K562 (cell line): ENCODE results near the gene VANGL1.

ENCODE experiments used
- BHLHE40 ChIP-seq: IDR thresholded peaks from 2 replicates; pipeline ENCODE4 v1.6.1; 2011; ENCODE audit warnings: low read length, improper control_type of control experiment
- CBX8 ChIP-seq: fragments of 200-600 bp; sonication (generic); IDR thresholded peaks from 2 replicates; pipeline ENCODE4 v1.6.1; 2012; ENCODE audit warnings: borderline replicate concordance, mixed run types, low read depth, mild to moderate bottlenecking, moderate library complexity, mixed read lengths, low read length, control low read depth, inconsistent platforms; ENCODE audit not compliant: poor library complexity, severe bottlenecking; ENCODE audit errors: extremely low read depth
- CEBPZ ChIP-seq: fragments of 150-350 bp; IDR thresholded peaks from 2 replicates; pipeline ENCODE4 v1.6.1; 2014; ENCODE audit warnings: low read depth, mild to moderate bottlenecking, low read length, borderline replicate concordance
- ETV6 ChIP-seq, 3 experiments: fragments of 150-350 bp in 1 of 3; sonication (generic) in 1 of 3; formaldehyde crosslinking in 1 of 3; IDR thresholded peaks; 2 replicates each; pipeline versions ENCODE4 v1.6.1 to v1.8.0; 2014 to 2022; ENCODE audit warnings: borderline replicate concordance in 2 of 3, low read depth in 2 of 3, antibody characterized with exemption in 1 of 3, low read length in 1 of 3, mild to moderate bottlenecking in 1 of 3, missing genetic modification reagents in 1 of 3
- GATA2 ChIP-seq: sonication (generic); formaldehyde crosslinking; IDR thresholded peaks from 2 replicates; pipeline ENCODE4 v1.4.0; 2020; ENCODE audit warnings: mild to moderate bottlenecking, missing genetic modification reagents
- JUND ChIP-seq, 2 experiments: IDR thresholded peaks; 2 replicates in 1 of 2; 3 replicates in 1 of 2; pipeline ENCODE4 v1.6.1; 2011; ENCODE audit warnings: borderline replicate concordance in 2 of 2, low read depth in 2 of 2, low read length in 2 of 2, improper control_type of control experiment in 1 of 2, missing biosample characterization in 1 of 2, missing genetic modification characterization in 1 of 2, missing genetic modification reagents in 1 of 2
- NFE2L1 ChIP-seq: fragments of 450-650 bp; IDR thresholded peaks from 2 replicates; pipeline ENCODE4 v1.6.1; 2016; ENCODE audit warnings: missing genetic modification characterization, low read depth, mild to moderate bottlenecking, missing compliant biosample characterization, moderate library complexity, borderline replicate concordance
- POLR2AphosphoS5 ChIP-seq: IDR thresholded peaks from 2 replicates; pipeline ENCODE4 v1.6.1; 2011; ENCODE audit warnings: mild to moderate bottlenecking, low read depth, low read length, moderate library complexity; ENCODE audit not compliant: control insufficient read depth, insufficient read depth
- TBP ChIP-seq: optimal IDR thresholded peaks from 2 replicates; pipeline ENCODE3; 2011; ENCODE audit warnings: low read depth, low read length, improper control_type of control experiment

GRCh38 chr1:115723756-115724155 is 82.0 kb downstream of the VANGL1 start:
- TF ChIP-seq NFE2L1 (no peak), ETV6 (IDR thresholded peaks at IDR 0.05; ENCODE audit: borderline replicate concordance in 1 of 2, low read depth in 2 of 2, low read length in 1 of 2) (no peak), ETV6 (CRISPR knock-in tag; IDR thresholded peaks at IDR 0.05; ENCODE audit: borderline replicate concordance) (no peak), GATA2 (no peak), TBP (no peak), JUND (IDR thresholded peaks at IDR 0.05; ENCODE audit: borderline replicate concordance, low read depth, low read length) (no peak), JUND (tag; IDR thresholded peaks at IDR 0.05; ENCODE audit: borderline replicate concordance, low read depth, low read length) (no peak), CBX8 (no peak), CEBPZ (no peak), POLR2AphosphoS5 (no peak), BHLHE40 (no peak)
